Superior temporal gyrus (tissue), 1 donor: Measurements from ENCODE around the gene SMG1.
A peak's percentile ranks its signal among the peaks of the same experiment; 100 is the strongest.
"Not testable (repeated sequence)": the region's sequence is repeated elsewhere in the genome, so short reads cannot be mapped to it uniquely, and the experiment has no call there.

Experiments
- DNase-seq: peaks from one replicate; pipeline ENCODE4 v3.0.0-alpha.2; 2016; ENCODE audit errors: extremely low spot score

SMG1 gene

GRCh38 chr16:18800293-18800692, 125.9 kb downstream of the SMG1 start:
- no peak for DNase-seq

- DNase-seq, result no peak
Measured at GRCh38 chr16:18799500-18799899, 126.7 kb downstream of the SMG1 start.

- DNase-seq, result no peak
Measured at GRCh38 chr16:18797746-18798145, 128.5 kb downstream of the SMG1 start.

GRCh38 chr16:18796377-18796776, 129.8 kb downstream of the SMG1 start:
- no peak for DNase-seq

- no peak for DNase-seq
Measured at GRCh38 chr16:18792836-18793433, 133.3 kb downstream of the SMG1 start.

- peak; percentile 98 for DNase-seq
Measured at GRCh38 chr16:18789850-18790706, 136.1 kb downstream of the SMG1 start, which contains the start of gene RPS15A. TSS of gene RPS15A (minus strand) at chr16:18790334. CDS start at chr16:18789113, 1,221 bp downstream.

- no peak for DNase-seq
Measured at GRCh38 chr16:18789515-18789849, 136.7 kb downstream of the SMG1 start.

- no peak for DNase-seq
Measured at GRCh38 chr16:18788828-18789514, 137.2 kb downstream of the SMG1 start.

GRCh38 chr16:18784917-18785623, 141.1 kb downstream of the SMG1 start:
- DNase-seq, result no peak

GRCh38 chr16:18783430-18784341, 142.5 kb downstream of the SMG1 start:
- no peak for DNase-seq

GRCh38 chr16:18782697-18783429, 143.3 kb downstream of the SMG1 start:
- no peak for DNase-seq

GRCh38 chr16:18781232-18781631, 145.0 kb downstream of the SMG1 start:
- not testable (repeated sequence) for DNase-seq

- not testable (repeated sequence) for DNase-seq
Measured at GRCh38 chr16:18780460-18781026, 145.7 kb downstream of the SMG1 start.

GRCh38 chr16:18777664-18778063, 148.5 kb downstream of the SMG1 start:
- DNase-seq, result not testable (repeated sequence)

GRCh38 chr16:18776334-18776733, 149.9 kb downstream of the SMG1 start:
- not testable (repeated sequence) for DNase-seq

GRCh38 chr16:18774651-18775050, 151.6 kb downstream of the SMG1 start:
- not testable (repeated sequence) for DNase-seq

- not testable (repeated sequence) for DNase-seq
Measured at GRCh38 chr16:18772171-18772570, 154.0 kb downstream of the SMG1 start.

- not testable (repeated sequence) for DNase-seq
Measured at GRCh38 chr16:18770336-18770962, 155.8 kb downstream of the SMG1 start.

- DNase-seq, result not testable (repeated sequence)
Measured at GRCh38 chr16:18767217-18767616, 159.0 kb downstream of the SMG1 start.
